ENCODE results near the gene KIF21B.
"Not testable (repeated sequence)": the region's sequence is repeated elsewhere in the genome, so short reads cannot be mapped to it uniquely, and the experiment has no call there.

KIF21B gene

DNA sequence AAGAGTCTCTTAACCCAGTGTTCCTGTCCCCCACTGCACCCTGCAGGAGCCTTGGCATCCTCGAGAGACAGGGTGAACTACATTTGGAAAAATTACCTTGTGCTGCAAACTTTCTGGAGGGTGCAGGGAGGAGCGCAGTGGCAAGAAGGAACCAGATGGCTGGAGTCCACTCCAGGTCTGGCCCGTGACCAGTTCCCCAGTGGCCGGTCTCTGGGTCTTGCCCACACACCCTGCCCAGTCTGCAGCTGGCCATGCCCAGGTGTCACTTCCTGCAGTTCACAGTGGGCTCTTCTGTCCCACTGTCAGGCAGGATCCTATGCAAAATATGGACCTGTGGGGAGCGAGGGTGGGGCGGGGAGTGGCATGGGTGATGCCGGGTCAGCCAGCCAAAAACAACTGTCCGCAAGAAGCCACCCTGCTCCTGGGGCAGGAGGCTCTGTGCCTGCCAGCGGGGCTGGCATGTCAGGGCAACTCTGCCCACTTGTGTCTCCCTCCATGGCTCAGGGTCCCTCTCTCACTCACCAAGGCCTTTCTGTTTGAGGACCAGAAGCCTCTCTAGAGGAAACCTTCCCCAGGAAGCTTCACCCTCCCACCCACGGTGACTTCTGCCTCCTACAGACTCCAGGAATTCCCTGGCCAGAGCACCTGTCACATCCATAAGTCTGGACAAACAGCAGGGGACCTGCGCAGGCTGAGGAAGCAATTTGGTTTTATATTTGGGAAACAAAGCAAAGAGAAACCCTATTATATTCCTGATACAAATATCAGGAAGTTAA is 55.6 kb downstream of the KIF21B start:
- Histone ChIP-seq H3K36me3 (no peaks in the 10 kb centered on the region), H3K9me3 (no peaks in the 10 kb centered on the region), H3K4me3 (no peak overlapping the region), H3K27ac (no peak overlapping the region), H3K4me1 (peaks cover 0 to 16% (median 9%) of the 10 kb centered on the region in 4 donors), H3K27me3 (no peaks in the 10 kb centered on the region)
- intact Hi-C loops (cut with DNase I; ENCODE audit: low total_unique reads) = no loop called here
- TF ChIP-seq, protein P1, sequence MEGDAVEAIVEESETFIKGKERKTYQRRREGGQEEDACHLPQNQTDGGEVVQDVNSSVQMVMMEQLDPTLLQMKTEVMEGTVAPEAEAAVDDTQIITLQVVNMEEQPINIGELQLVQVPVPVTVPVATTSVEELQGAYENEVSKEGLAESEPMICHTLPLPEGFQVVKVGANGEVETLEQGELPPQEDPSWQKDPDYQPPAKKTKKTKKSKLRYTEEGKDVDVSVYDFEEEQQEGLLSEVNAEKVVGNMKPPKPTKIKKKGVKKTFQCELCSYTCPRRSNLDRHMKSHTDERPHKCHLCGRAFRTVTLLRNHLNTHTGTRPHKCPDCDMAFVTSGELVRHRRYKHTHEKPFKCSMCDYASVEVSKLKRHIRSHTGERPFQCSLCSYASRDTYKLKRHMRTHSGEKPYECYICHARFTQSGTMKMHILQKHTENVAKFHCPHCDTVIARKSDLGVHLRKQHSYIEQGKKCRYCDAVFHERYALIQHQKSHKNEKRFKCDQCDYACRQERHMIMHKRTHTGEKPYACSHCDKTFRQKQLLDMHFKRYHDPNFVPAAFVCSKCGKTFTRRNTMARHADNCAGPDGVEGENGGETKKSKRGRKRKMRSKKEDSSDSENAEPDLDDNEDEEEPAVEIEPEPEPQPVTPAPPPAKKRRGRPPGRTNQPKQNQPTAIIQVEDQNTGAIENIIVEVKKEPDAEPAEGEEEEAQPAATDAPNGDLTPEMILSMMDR (IDR thresholded peaks at IDR 0.05) = no peak
- DNase-seq = no peak

DNA sequence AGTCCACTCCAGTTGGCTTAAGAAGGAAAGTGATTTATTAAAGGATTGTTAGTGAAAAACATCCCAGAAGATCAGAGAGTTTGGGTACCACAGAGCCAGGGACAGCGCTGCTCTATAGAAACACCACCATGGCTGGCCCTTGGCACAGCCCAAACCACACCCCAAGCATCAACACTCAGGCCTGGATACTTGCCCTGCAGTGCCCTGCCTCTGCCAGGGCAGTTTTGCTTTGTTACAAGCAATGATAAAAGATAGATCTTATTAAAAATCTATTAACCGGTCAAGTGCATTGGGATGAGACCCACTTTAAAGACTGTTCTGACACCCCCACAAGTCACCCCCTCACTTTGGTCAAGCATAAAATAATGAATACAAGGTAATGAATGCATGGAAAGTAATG is 56.6 kb downstream of the KIF21B start:
- Histone ChIP-seq H3K27me3 (no peaks in the 10 kb centered on the region), H3K4me3 (no peak overlapping the region), H3K27ac (no peak overlapping the region), H3K4me1 (peaks cover 0 to 11% (median 4%) of the 10 kb centered on the region in 4 donors), H3K9me3 (no peaks in the 10 kb centered on the region), H3K36me3 (no peaks in the 10 kb centered on the region)
- TF ChIP-seq, protein P1 (IDR thresholded peaks at IDR 0.05) = no peak
- intact Hi-C loops (cut with DNase I; ENCODE audit: low total_unique reads) = no loop called here
- DNase-seq = no peak

DNA sequence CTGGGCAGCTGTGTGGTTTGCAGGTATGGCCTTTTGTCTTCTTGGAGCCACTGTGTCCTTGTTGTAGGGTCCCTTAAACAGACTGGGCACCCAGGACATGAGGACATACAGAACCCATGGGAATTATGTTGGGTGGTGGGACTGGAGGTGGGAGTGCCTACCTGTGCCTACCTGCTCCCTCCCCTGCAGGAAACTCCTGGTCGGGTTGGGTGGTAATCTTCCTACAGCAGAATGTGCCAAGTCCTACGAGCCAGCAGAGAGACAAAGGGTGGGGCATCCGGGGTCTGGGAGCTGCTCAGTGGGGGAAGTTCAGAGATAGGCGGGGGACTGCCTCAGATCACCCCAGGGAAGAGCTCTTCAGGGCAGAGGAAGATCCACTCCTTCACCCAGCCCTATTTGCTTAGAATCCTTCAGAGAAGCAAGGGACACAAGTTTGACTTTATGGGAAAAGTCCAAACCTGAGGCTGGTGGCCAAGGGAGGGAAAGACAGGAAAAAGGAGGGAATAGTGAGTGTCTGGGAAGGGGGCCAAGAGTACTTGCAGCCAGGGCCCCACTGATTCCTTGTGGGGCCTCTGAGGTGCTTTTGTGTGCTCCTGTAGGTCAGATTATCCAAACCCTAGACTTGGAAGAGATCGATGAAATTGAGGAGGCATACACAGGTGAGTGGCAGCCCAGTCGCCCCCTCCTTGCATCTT is 58.3 kb downstream of the KIF21B start:
- Histone ChIP-seq H3K9me3 (no peaks in the 10 kb centered on the region), H3K4me3 (no peak overlapping the region), H3K4me1 (peaks cover 0 to 7% (median 3%) of the 10 kb centered on the region in 4 donors), H3K27me3 (no peaks in the 10 kb centered on the region), H3K27ac (no peak overlapping the region), H3K36me3 (no peaks in the 10 kb centered on the region)
- TF ChIP-seq, protein P1 (IDR thresholded peaks at IDR 0.05) = no peak
- intact Hi-C loops (cut with DNase I; ENCODE audit: low total_unique reads) = no loop called here
- DNase-seq = peak in 1 of 2 donors; percentile 33

DNA sequence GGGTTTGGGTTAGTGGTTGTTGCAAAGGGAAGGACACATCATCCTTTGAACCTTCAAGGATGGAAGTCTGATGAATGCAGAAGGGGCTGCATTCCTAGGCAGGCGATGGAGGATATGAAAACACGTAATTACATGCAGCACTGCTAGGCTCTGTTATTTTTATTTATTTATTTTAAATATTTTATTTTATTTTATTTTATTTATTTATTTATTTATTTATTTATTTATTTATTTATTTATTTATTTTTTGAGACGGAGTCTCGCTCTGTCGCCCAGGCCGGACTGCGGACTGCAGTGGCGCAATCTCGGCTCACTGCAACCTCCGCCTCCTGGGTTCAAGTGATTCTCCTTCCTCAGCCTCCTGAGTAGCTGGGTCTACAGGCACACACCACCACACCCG is 59.6 kb downstream of the KIF21B start:
- H3K4me1 ChIP-seq; H3K9me3 ChIP-seq; H3K36me3 ChIP-seq; DNase-seq; H3K4me3 ChIP-seq; H3K27me3 ChIP-seq; intact Hi-C loops (cut with DNase I; ENCODE audit: low total_unique reads); H3K27ac ChIP-seq: not testable (repeated sequence)

DNA sequence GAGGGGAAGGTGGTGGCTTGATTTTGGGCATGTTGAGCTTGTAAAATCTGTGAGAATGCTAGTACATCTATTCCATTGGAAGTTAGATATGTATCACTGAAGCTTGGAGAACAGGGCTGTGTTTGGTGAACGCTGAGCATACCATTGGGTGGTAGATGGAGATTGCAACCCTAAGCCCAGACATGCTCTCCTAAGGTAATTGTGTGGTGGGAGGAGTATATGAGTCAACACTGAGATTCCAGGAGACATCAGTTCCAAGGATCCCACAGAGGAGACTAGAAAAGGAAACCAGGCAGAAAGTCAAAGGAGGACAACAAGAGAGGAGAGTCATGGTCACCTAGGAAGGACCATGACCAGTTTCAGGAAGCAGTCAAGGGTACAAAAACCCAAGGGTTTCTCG is 60.4 kb downstream of the KIF21B start:
- no peak overlapping the region for H3K4me3 ChIP-seq
- no peaks in the 10 kb centered on the region for H3K36me3 ChIP-seq
- intact Hi-C loops (cut with DNase I; ENCODE audit: low total_unique reads) = no loop called here
- peaks cover 0 to 3% of the 10 kb centered on the region in 2 donors for H3K27me3 ChIP-seq
- no peaks in the 10 kb centered on the region for H3K4me1 ChIP-seq
- DNase-seq = no peak
- H3K27ac ChIP-seq = no peak overlapping the region
- H3K9me3 ChIP-seq = no peaks in the 10 kb centered on the region
- TF ChIP-seq, protein P1 (IDR thresholded peaks at IDR 0.05) = no peak

DNA sequence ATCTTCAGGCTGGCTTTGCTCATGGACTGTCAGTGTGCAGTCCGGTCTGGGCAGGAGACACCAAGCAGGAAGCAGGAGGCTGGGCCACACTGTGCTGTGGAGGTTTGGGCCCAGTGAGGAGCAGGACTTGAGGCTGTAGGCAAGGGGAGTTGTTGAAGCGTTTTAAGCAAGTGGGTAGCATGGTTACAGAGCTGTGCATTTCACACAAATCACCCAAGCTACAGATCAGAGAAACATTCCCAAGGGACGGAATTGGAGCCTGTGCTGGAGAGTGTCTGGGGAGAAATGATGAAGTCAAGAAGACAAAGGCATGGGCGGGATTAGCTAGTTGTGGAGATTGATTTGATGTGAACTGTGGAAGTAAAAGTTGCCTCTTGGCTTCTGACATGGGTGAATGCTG is 60.9 kb downstream of the KIF21B start:
- Histone ChIP-seq H3K4me1 (no peaks in the 10 kb centered on the region), H3K27me3 (peaks cover 0 to 5% of the 10 kb centered on the region in 2 donors), H3K4me3 (no peak overlapping the region), H3K9me3 (no peaks in the 10 kb centered on the region), H3K27ac (no peak overlapping the region), H3K36me3 (no peaks in the 10 kb centered on the region)
- DNase-seq = no peak
- intact Hi-C loops (cut with DNase I; ENCODE audit: low total_unique reads) = no loop called here
- TF ChIP-seq, protein P1 (IDR thresholded peaks at IDR 0.05) = no peak

DNA sequence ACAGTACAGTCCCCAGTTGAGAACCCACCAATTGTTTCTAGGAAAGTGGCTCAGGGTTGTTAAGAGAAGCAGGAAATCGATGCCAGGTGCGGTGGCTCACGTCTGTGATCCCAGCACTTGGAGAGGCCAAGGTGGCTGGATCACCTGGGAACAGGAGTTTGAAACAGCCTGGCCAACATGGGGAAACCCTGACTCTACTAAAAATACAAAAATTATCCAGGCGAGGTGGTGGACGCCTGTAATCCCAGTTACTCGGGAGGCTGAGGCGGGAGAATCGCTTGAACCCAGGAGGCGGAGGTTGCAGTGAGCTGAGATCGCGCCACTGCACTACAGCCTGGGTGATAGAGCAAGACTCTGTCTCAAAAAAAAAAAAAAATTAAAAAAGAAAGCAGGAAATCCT is 61.4 kb downstream of the KIF21B start:
- DNase-seq; intact Hi-C loops (cut with DNase I; ENCODE audit: low total_unique reads); H3K4me1 ChIP-seq; H3K9me3 ChIP-seq; H3K27ac ChIP-seq; H3K36me3 ChIP-seq; H3K27me3 ChIP-seq; H3K4me3 ChIP-seq: not testable (repeated sequence)

Data from tibial artery (tissue), 4 donors.